PC-3 (cell line): Measurements from ENCODE around the gene AQP2. TPM values are rescaled to one million over a fixed set of nuclear protein-coding genes. Genes with fewer than 3 reads are reported as not detected.

Source experiments
- ATAC-seq: fragments of 200-7000 bp; cut with Tn5 transposase; 2 replicates; pipeline ENCODE4 v1.9.1; 2020; ENCODE audit warnings: mild to moderate bottlenecking, moderate library complexity
- Bru-seq: library from RNA; stranded (reverse); fragments of 400-500 nt; gene quantifications from one replicate; lab custom pipeline; 2021; lab: Mats Ljungman, UMichigan
- BruChase-seq, 2 experiments: library from RNA; stranded (reverse); fragments of 400-500 nt; gene quantifications; one replicate each; lab custom pipeline; 2021; lab: Mats Ljungman, UMichigan
- BruUV-seq: library from RNA; stranded (reverse); fragments of 400-500 nt; replicated peaks from 2 replicates; lab custom pipeline; 2021; lab: Mats Ljungman, UMichigan
- CTCF ChIA-PET: fragments of 300-600 bp; sonication (Branson Sonifier 250); formaldehyde crosslinking; loops from one replicate; lab custom pipeline; 2022; ENCODE audit warnings: antibody characterized with exemption; lab: Charles Lee
- POLR2A ChIA-PET: fragments of 300-600 bp; sonication (Branson Sonifier 250); formaldehyde crosslinking; loops from one replicate; lab custom pipeline; 2022; ENCODE audit warnings: antibody characterized with exemption; ENCODE audit not compliant: unreplicated experiment; lab: Charles Lee
- DNase-seq: peaks from one replicate; pipeline ENCODE4 v3.0.0-alpha.2; 2015
- H2AFZ ChIP-seq: fragments of 300-600 bp; sonication (generic); 2 replicates; pipeline ENCODE4 v1.6.0; 2016; ENCODE audit warnings: antibody characterized with exemption, low read length
- H3F3A ChIP-seq: fragments of 300-600 bp; sonication (generic); one replicate; pipeline ENCODE4 v1.6.0; 2017; ENCODE audit warnings: antibody characterized with exemption, low read length, control low read depth, mild to moderate bottlenecking; ENCODE audit not compliant: unreplicated experiment
- H3K27ac ChIP-seq: fragments of 300-600 bp; sonication (generic); 2 replicates; pipeline ENCODE4 v1.5.1; 2016; ENCODE audit warnings: mild to moderate bottlenecking, low read length
- H3K27me3 ChIP-seq: fragments of 300-600 bp; sonication (generic); 2 replicates; pipeline ENCODE4 v1.6.1; 2016; ENCODE audit warnings: low read length, mixed read lengths
- H3K36me3 ChIP-seq: fragments of 300-600 bp; sonication (generic); 2 replicates; pipeline ENCODE4 v1.6.1; 2016; ENCODE audit warnings: low read depth, mixed run types, low read length, mixed read lengths
- H3K4me1 ChIP-seq: fragments of 300-600 bp; sonication (generic); 2 replicates; pipeline ENCODE4 v1.5.1; 2016; ENCODE audit warnings: low read length; ENCODE audit not compliant: insufficient read depth
- H3K4me2 ChIP-seq: fragments of 300-600 bp; sonication (generic); 2 replicates; pipeline ENCODE4 v1.6.0; 2016; ENCODE audit warnings: low read length
- H3K4me3 ChIP-seq: fragments of 300-600 bp; sonication (generic); 2 replicates; pipeline ENCODE4 v1.5.1; 2016; ENCODE audit warnings: mild to moderate bottlenecking, low read length, mixed read lengths
- H3K79me2 ChIP-seq: fragments of 300-600 bp; sonication (generic); 2 replicates; pipeline ENCODE4 v1.6.1; 2017; ENCODE audit warnings: low read length, mixed read lengths
- H3K9ac ChIP-seq: fragments of 300-600 bp; sonication (generic); 2 replicates; pipeline ENCODE4 v1.6.0; 2016; ENCODE audit warnings: mild to moderate bottlenecking, low read length
- H3K9me2 ChIP-seq: fragments of 300-600 bp; sonication (generic); replicated peaks from 2 replicates; pipeline ENCODE4 v1.6.1; 2016; ENCODE audit warnings: mixed run types, low read length, mixed read lengths
- H3K9me3 ChIP-seq: fragments of 300-600 bp; sonication (generic); 2 replicates; pipeline ENCODE4 v1.6.1; 2016; ENCODE audit warnings: low read length, mixed read lengths
- H4K20me1 ChIP-seq: fragments of 300-600 bp; sonication (generic); 2 replicates; pipeline ENCODE4 v1.6.1; 2016; ENCODE audit warnings: low read length, mixed read lengths
- EZH2 ChIP-seq: fragments of 300-600 bp; sonication (generic); IDR thresholded peaks from one replicate; pipeline ENCODE4 v1.6.1; 2017; ENCODE audit warnings: antibody characterized with exemption, mild to moderate bottlenecking, low read length; ENCODE audit not compliant: unreplicated experiment
- EZH2phosphoT487 ChIP-seq: fragments of 300-600 bp; sonication (generic); IDR thresholded peaks from 2 replicates; pipeline ENCODE4 v1.6.1; 2018; ENCODE audit warnings: mild to moderate bottlenecking, antibody characterized with exemption, low read length, borderline replicate concordance
- intact Hi-C: fragments of 100-400 bp; cut with micrococcal nuclease; formaldehyde crosslinking; loops from 2 replicates; pipeline ENCODE4 v1.9.0; 2023
- long read RNA-seq: library from polyadenylated mRNA; unstranded; transcript quantifications from one replicate; pipeline ENCODE4 v2.0.0, GENCODE V29; 2021; ENCODE audit not compliant: unreplicated experiment
- total RNA-seq: library from RNA; depleted of rRNA; stranded (reverse); fragments of >200 nt; gene quantifications from 2 replicates; pipeline ENCODE4 v1.2.3, GENCODE V29; 2014; rRNA removed
- TF ChIP-seq, protein P1 (sequence below): fragments of 300-600 bp; sonication (generic); conservative IDR thresholded peaks from 2 replicates; pipeline ENCODE4 v1.5.1; 2017; ENCODE audit warnings: antibody characterized with exemption, low read depth, mild to moderate bottlenecking, low read length

Gene AQP2, protein sequence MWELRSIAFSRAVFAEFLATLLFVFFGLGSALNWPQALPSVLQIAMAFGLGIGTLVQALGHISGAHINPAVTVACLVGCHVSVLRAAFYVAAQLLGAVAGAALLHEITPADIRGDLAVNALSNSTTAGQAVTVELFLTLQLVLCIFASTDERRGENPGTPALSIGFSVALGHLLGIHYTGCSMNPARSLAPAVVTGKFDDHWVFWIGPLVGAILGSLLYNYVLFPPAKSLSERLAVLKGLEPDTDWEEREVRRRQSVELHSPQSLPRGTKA
- total RNA-seq (not detected in 2 replicates), Bru-seq, nascent RNA (not detected), BruChase-seq, experiment 1, labeled RNA remaining after a 6-hour chase (not detected), BruChase-seq, experiment 2, labeled RNA remaining after a 2-hour chase (not detected)
- long read RNA-seq = 0 reads

DNA sequence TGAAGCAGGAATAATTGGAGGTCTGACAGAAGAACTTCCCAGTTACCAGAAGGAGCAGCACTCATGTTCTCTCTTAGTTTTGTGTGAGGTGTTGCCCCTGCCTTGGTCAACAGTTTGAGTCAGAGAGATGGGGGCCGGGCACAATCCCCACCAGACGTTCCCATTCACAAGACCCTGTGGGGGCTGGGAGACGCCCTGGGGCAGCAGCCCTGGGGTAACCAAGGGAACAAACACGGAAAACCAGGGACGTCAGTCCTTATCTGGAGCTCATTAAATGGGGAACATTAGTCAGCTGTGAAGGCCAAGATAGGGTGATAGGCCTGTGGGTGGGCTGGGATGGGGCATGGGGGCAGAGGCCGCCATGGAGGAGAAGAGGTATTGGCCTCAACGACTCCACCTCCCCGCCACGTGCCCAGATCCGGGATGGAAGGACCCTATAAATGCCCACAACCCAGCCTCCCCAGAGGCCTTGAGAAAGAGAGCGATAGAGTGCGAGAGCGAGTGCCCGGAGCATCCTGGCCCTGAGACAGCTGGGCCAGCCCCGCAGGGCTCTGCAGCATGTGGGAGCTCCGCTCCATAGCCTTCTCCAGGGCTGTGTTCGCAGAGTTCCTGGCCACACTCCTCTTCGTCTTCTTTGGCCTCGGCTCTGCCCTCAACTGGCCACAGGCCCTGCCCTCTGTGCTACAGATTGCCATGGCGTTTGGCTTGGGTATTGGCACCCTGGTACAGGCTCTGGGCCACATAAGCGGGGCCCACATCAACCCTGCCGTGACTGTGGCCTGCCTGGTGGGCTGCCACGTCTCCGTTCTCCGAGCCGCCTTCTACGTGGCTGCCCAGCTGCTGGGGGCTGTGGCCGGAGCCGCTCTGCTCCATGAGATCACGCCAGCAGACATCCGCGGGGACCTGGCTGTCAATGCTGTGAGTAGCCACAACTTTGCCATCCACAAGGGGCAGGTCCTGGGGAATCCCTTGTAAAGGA is at the start of gene AQP2:
TSS of gene AQP2 (plus strand) at position 465 of the 979 bp plus-strand sequence. CDS start at position 559, 94 bp downstream.
- Histone ChIP-seq H3K27ac (no peak within 1 kb of the TSS), H3K79me2 (no peaks in the 10 kb centered on the region), H3K36me3 (no peaks in the 10 kb centered on the region), H3K9me2 (no peaks in the 10 kb centered on the region), H3K9ac (no peak within 1 kb of the TSS), H3K27me3 (no peaks in the 10 kb centered on the region), H3K4me1 (peaks cover 4% of the 10 kb centered on the region; the same call in 1 of the 2 replicates), H2AFZ (no peak within 1 kb of the TSS), H3K9me3 (no peaks in the 10 kb centered on the region), H3K4me2 (no peak within 1 kb of the TSS), H3K4me3 (no peak within 1 kb of the TSS), H3F3A (no peaks in the 10 kb centered on the region), H4K20me1 (no peaks in the 10 kb centered on the region)
- no TSS peak for BruUV-seq
- DNase-seq (no peak), ATAC-seq (no peak)
- TF ChIP-seq, protein P1, sequence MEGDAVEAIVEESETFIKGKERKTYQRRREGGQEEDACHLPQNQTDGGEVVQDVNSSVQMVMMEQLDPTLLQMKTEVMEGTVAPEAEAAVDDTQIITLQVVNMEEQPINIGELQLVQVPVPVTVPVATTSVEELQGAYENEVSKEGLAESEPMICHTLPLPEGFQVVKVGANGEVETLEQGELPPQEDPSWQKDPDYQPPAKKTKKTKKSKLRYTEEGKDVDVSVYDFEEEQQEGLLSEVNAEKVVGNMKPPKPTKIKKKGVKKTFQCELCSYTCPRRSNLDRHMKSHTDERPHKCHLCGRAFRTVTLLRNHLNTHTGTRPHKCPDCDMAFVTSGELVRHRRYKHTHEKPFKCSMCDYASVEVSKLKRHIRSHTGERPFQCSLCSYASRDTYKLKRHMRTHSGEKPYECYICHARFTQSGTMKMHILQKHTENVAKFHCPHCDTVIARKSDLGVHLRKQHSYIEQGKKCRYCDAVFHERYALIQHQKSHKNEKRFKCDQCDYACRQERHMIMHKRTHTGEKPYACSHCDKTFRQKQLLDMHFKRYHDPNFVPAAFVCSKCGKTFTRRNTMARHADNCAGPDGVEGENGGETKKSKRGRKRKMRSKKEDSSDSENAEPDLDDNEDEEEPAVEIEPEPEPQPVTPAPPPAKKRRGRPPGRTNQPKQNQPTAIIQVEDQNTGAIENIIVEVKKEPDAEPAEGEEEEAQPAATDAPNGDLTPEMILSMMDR = no peak
- TF ChIP-seq EZH2 = no peak
- no peak for TF ChIP-seq EZH2phosphoT487
- ChIA-PET CTCF (no interaction called here), POLR2A (no interaction called here)
- intact Hi-C loops = no loop called here

DNA sequence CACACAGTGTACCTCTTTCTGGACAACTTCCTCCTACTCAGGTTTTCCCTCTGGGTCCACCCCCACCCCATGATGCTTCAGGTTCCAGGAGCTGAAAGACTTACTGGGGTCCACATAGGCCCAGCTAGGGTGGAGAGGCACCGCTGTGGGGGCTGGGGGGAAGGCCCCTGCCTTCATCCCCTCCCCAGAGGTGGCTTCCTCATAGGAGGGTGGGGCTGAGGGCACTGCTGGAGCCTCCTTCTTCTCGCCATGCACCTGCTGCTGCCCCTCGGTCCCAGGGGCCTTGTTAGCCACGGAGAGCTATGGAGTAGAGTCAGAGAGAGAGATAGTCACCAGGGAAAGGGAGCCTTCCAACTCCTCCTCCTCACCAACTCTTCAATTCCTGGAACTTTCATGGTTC is 49.5 kb upstream of the AQP2 start:
- Histone ChIP-seq H3K36me3 (no peaks in the 10 kb centered on the region), H3K4me3 (no peak overlapping the region), H4K20me1 (no peaks in the 10 kb centered on the region), H3K79me2 (no peaks in the 10 kb centered on the region), H3K9me3 (no peaks in the 10 kb centered on the region), H3K4me1 (no peaks in the 10 kb centered on the region), H3K9ac (no peak overlapping the region), H2AFZ (no peak overlapping the region), H3K4me2 (no peak overlapping the region), H3K27ac (no peak overlapping the region), H3K9me2 (no peaks in the 10 kb centered on the region), H3F3A (no peaks in the 10 kb centered on the region), H3K27me3 (no peaks in the 10 kb centered on the region)
- BruUV-seq = no TSS peak
- no peak for ATAC-seq
- CTCF ChIA-PET = no interaction called here
- TF ChIP-seq, protein P1 = no peak
- no peak for TF ChIP-seq EZH2phosphoT487
- no peak for TF ChIP-seq EZH2
- no peak for DNase-seq
- POLR2A ChIA-PET = no interaction called here
- intact Hi-C loops = no loop called here
